ENCODE measurements around the gene DCLK1. TPM values are rescaled to one million over a fixed set of nuclear protein-coding genes. Genes with fewer than 3 reads are reported as not detected.

DCLK1 gene
- total RNA-seq, 1 experiment from 2014 or later, result 2.2 TPM

DNA sequence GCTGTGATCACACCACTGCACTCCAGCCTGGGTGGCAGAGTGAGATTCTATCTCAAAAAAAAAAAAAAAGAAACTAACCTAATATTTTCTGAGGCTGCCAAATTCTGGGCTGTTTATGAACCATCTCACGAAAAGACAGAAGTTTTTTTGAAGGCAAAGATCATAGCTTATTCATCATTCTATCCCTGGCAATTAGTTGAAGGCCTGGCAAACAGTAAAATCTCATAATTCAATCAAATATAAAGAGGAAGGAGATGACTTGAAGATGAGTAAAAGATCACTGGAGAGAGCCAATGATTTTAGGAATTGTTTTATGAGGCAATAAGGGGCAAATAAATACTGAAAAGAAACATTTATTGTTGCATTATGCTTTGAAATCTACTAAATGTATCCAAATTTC, 216.5 kb downstream of the DCLK1 start:
- Histone ChIP-seq H3K27me3 (replicated peaks) (no peaks in the 10 kb centered on the region), H3K4me3 (no peak overlapping the region), H3K4me1 (replicated peaks) (peaks cover 22% of the 10 kb centered on the region), H3K36me3 (no peaks in the 10 kb centered on the region), H3K9me3 (replicated peaks) (no peaks in the 10 kb centered on the region), H3K27ac (no peak overlapping the region)
- no peak for DNase-seq (ENCODE audit: low read depth in 1 of 2, low spot score in 2 of 2)

DNA sequence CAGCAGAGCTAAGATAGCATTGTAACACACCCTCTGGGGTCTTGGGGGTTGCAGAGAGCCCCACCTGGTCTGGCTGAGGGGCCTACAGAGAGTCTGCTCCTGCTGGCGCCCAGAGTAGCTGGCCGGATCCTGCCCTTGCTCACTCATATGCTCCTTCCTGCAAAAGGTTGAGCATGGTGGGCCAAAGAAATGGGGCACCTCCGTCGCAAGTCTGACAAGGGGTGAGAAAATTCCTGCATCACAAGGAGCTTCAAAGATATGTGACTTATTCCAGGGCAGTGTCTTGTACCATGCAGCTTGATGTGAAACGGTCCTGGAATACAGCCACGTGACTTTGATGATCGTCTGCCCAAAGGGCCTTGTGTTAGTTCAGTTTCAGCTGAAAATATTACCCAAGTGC, 218.3 kb downstream of the DCLK1 start:
- no peaks in the 10 kb centered on the region for H3K36me3 ChIP-seq
- H3K4me3 ChIP-seq, result no peak overlapping the region
- H3K4me1 ChIP-seq (replicated peaks), result peaks cover 15% of the 10 kb centered on the region
- no peak for DNase-seq (ENCODE audit: low read depth in 1 of 2, low spot score in 2 of 2)
- H3K27ac ChIP-seq, result no peak overlapping the region
- H3K9me3 ChIP-seq (replicated peaks), result no peaks in the 10 kb centered on the region
- H3K27me3 ChIP-seq (replicated peaks), result no peaks in the 10 kb centered on the region

DNA sequence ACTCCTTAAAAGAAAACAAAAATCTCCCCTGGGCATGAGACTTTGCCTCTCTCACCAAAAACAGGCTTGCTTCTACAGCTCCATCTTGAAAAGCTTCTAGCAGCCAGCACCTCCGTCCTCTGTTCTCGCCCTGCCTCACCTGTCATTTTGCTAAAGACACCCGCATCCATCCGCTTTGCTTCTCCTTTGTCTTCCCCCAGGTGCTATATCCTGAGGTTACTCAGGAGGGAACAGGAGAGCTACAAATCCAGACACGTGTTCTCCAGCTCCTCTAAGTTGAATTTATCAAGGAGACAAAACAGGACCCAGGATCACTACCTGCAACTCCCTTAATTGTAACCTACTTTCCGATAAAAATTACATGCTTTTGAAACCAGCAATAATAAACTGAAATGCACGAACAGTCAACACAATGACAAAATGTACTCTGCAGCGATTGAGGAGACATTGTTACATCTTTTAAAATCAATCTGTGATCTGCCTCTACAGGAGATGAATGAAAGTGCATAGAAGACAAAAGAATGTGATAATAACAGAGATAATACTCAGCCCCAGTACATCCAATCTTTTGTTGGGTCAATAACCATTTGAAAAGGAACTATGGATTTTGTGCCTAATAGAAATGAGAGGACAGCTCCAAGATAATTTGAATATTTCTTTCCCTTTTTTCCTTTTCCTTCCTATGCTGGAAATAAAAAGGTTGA, 221.2 kb downstream of the DCLK1 start:
- Histone ChIP-seq H3K4me3 (no peak overlapping the region), H3K27me3 (replicated peaks) (no peaks in the 10 kb centered on the region), H3K9me3 (replicated peaks) (no peaks in the 10 kb centered on the region), H3K36me3 (no peaks in the 10 kb centered on the region), H3K27ac (no peak overlapping the region), H3K4me1 (replicated peaks) (no peaks in the 10 kb centered on the region)
- DNase-seq (ENCODE audit: low read depth in 1 of 2, low spot score in 2 of 2), result no peak

DNA sequence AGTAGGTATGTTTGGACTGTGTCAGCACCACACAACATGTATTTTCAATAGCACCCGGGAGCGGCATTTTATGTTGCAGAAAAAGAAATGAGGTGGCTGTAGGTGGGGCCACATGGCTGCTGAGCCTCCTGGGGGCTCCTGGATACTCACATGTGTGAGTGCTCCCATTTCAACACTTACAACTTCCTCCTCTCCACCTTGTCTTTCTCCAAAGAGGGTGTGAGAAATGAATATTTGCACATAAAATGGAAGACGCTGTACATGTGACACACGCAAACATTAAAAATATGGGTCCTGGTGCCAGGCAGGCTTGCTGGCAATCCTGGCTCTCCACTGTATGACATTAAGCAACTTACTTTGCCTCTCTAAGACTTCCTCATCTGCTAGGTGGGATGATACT, 222.1 kb downstream of the DCLK1 start:
- no peak overlapping the region for H3K4me3 ChIP-seq
- DNase-seq (ENCODE audit: low read depth in 1 of 2, low spot score in 2 of 2), result no peak
- no peaks in the 10 kb centered on the region for H3K9me3 ChIP-seq (replicated peaks)
- no peak overlapping the region for H3K27ac ChIP-seq
- H3K36me3 ChIP-seq, result no peaks in the 10 kb centered on the region
- no peaks in the 10 kb centered on the region for H3K27me3 ChIP-seq (replicated peaks)
- no peaks in the 10 kb centered on the region for H3K4me1 ChIP-seq (replicated peaks)

DNA sequence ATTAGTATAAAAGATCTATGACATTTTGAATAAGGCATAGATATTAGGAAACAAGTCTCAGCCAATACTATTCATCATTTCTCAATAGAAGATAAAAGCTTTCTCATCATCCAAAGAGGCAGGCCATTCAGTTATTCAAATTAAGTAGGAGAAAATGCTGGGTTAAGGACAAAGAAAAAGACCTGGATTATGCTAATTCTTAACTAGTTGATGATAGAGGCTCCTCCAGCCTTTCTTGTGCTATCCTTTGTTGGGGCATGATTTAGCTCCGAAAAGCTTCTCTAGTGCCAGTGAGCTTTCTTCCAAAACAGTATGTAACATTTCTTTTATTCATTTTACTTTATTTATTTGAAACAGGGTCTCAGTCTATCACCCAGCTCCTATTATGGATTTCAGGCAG, 223.0 kb downstream of the DCLK1 start:
- no peak for DNase-seq (ENCODE audit: low read depth in 1 of 2, low spot score in 2 of 2)

DNA sequence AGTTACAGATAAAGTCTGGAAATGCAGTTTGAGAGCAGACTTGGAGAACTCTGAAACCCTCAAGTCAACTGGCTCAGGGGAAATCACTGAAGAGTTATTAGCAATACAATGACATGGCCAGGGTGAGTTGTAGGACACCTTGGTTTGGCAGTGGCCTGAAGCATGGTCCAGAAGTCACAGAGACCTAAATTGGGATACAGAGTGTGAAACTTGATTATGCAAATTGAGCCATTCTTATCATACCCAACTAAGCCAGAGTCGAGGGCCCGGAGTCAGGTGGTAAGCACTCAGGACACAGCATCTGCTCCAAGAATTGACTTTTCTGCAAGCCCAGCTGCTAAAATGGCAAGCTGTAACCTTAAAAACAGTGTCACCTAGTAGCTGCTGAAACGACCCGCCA, 224.5 kb downstream of the DCLK1 start:
- DNase-seq (ENCODE audit: low read depth in 1 of 2, low spot score in 2 of 2), result no peak
- Histone ChIP-seq H3K4me3 (no peak overlapping the region), H3K27ac (no peak overlapping the region), H3K27me3 (replicated peaks) (no peaks in the 10 kb centered on the region), H3K9me3 (replicated peaks) (no peaks in the 10 kb centered on the region), H3K4me1 (replicated peaks) (no peaks in the 10 kb centered on the region), H3K36me3 (no peaks in the 10 kb centered on the region)

More for the DNA sequence above, 223.0 kb downstream of the DCLK1 start:
- Histone ChIP-seq H3K27me3 (replicated peaks) (no peaks in the 10 kb centered on the region), H3K4me1 (replicated peaks) (no peaks in the 10 kb centered on the region), H3K9me3 (replicated peaks) (no peaks in the 10 kb centered on the region), H3K27ac (no peak overlapping the region), H3K4me3 (no peak overlapping the region), H3K36me3 (no peaks in the 10 kb centered on the region)

DNA sequence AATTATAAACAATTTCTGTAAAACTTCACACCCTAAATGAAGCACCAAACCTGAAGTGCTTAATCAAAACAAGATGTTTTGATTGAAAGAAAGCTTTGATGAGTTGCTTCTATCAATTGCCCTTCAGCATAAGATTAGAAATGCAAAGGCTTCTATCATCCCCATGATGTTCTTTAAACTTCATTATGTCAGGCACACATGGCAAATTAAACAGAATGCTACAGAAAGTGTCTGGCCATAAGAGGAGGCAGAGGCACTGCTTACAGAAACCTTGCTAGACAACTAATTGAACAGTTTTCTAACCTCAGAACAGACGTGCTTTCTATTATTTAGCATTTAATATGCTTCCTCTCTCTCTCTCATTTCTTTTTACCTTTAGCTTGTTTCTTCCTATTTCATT, 228.1 kb downstream of the DCLK1 start:
- DNase-seq (ENCODE audit: low read depth in 1 of 2, low spot score in 2 of 2), result no peak
- no peaks in the 10 kb centered on the region for H3K9me3 ChIP-seq (replicated peaks)
- no peaks in the 10 kb centered on the region for H3K27me3 ChIP-seq (replicated peaks)
- H3K27ac ChIP-seq, result no peak overlapping the region
- H3K36me3 ChIP-seq, result no peaks in the 10 kb centered on the region
- no peak overlapping the region for H3K4me3 ChIP-seq
- H3K4me1 ChIP-seq (replicated peaks), result no peaks in the 10 kb centered on the region

DNA sequence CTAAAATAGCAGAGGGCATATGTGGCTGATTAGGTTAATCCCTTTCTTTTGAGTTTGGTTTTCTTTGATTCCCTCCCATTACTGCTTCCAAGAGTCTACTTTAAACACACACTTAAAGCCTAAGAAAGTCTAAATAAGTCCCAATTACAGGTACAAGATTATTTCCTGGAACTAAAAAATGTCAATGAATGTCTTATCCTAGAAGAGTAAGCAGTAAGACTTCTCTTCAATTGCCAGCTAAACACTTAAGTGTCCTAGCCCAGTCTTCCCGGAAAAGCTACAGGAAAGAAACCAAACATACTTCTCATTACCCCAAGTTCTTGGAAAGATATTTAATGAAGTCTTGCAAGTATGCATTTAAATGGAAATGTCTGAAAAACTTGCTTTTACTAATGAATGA, 233.1 kb downstream of the DCLK1 start:
- Histone ChIP-seq H3K36me3 (no peaks in the 10 kb centered on the region), H3K27ac (no peak overlapping the region), H3K4me3 (no peak overlapping the region), H3K9me3 (replicated peaks) (no peaks in the 10 kb centered on the region), H3K4me1 (replicated peaks) (no peaks in the 10 kb centered on the region), H3K27me3 (replicated peaks) (no peaks in the 10 kb centered on the region)
- no peak for DNase-seq (ENCODE audit: low read depth in 1 of 2, low spot score in 2 of 2)

DNA sequence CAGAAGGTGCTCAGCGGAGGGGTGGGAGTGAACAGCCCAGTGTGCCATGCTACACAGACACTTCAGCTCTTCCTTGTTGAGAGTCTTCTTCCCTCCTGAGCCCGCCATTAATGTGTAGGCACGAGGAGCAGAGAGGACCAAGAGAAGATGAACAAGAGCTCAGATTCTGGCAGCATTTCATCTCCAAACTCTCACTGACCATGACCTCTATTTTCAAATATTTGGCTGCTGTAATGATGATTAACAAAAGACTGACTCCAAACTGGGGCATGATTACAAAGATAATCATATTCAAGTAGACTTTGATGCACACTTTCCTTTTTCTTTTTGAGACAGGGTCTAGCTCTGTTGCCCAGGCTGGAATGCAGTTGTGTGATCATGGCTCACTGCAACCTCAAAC, 236.5 kb downstream of the DCLK1 start:
- H3K9me3 ChIP-seq (replicated peaks), result no peaks in the 10 kb centered on the region
- DNase-seq (ENCODE audit: low read depth in 1 of 2, low spot score in 2 of 2), result no peak
- no peaks in the 10 kb centered on the region for H3K36me3 ChIP-seq
- peaks cover 12% of the 10 kb centered on the region for H3K4me1 ChIP-seq (replicated peaks)
- H3K4me3 ChIP-seq, result no peak overlapping the region
- H3K27me3 ChIP-seq (replicated peaks), result no peaks in the 10 kb centered on the region
- no peak overlapping the region for H3K27ac ChIP-seq

DNA sequence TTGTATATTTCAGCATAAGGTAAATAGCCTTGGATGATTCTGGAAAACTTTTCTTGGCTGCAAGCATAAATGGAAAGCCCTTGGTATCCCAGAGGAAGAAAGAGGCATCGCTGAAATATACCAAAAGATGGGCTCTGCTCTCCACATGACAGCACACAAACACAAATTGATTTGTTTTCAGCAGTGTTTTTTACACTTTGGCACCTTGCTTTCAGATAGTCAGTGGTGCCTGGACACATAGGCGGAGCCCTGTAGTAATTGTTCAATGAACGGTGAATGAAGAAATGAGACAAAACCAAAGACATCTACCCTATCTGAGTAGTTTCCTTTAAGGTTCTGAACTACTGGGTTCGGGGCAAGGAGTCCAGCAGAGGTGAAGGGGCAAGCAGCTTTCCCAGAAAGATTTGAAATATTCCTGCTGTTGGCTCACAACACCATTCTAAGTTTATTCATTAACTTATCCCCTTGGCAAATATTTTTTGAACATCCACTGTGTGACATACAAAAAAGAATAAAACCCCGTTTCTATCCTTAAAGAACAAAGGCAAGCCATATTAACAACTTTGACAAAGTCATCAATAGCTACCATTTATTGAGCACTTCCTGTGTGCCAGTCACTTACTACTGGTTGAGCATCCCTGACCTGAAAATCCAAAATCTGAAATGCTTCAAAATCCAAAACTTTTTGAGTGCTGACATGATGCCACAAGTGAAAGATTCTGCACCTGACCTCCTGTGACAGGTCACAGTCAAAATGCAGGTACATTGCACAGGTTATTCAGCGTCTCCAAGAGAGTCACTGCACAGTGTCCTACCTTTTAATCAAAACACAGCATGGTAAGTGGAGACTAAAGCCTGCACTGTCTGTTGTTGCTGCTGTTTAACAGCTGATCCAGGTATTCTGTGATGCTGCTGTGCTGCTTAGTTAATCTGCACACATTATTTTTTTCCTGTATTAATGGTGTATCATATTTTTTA, 238.1 kb downstream of the DCLK1 start:
- H3K36me3 ChIP-seq, result no peaks in the 10 kb centered on the region
- H3K4me3 ChIP-seq, result no peak overlapping the region
- no peaks in the 10 kb centered on the region for H3K27me3 ChIP-seq (replicated peaks)
- H3K27ac ChIP-seq, result no peak overlapping the region
- DNase-seq (ENCODE audit: low read depth in 1 of 2, low spot score in 2 of 2), result no peak
- peaks cover 16% of the 10 kb centered on the region for H3K4me1 ChIP-seq (replicated peaks)
- no peaks in the 10 kb centered on the region for H3K9me3 ChIP-seq (replicated peaks)

DNA sequence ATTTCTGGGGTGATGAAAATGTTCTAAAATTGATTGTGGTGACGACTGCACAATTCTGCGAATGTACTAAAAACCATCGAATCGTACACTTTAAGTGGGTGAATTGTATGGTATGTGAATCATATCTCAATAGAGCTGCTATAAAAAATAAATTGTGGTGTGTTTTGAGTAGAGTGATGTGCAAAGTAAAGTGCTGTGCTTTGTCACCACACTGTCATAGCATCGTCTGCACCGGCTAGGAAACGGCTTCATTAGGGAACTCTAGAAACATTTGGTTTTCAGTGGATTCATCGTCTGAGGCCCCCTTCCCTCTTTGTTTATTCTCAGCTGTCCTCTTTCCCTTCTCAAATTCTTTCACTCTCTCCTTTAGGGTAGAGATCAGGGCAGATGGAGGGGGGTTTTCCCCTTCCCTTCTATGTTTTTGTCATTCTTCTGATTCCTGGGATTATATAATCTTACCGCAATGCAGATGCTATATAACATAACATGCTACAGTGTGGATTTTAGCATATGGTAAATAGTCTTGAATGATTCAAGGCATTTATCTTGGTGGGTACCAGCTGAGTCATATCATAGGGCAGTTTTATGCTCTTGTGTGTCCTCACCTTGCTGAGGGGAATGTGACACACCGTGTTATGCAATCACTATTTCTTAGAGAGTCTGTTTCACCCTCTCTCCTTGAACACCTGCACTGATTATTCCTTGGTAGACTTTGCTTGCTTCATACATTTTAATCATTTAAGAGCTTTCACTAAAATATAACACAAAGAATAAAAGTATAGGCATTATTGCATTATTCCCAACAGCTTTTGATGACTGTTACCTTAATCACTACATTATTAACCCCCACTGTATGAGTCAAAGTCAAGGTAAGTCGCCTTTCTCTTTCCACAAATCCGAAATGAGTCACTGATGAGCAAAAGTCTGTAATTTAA, 239.4 kb downstream of the DCLK1 start:
- Histone ChIP-seq H3K27ac (no peak overlapping the region), H3K4me3 (no peak overlapping the region), H3K4me1 (replicated peaks) (peaks cover 16% of the 10 kb centered on the region), H3K9me3 (replicated peaks) (no peaks in the 10 kb centered on the region), H3K27me3 (replicated peaks) (no peaks in the 10 kb centered on the region), H3K36me3 (no peaks in the 10 kb centered on the region)
- DNase-seq (ENCODE audit: low read depth in 1 of 2, low spot score in 2 of 2), result no peak

DNA sequence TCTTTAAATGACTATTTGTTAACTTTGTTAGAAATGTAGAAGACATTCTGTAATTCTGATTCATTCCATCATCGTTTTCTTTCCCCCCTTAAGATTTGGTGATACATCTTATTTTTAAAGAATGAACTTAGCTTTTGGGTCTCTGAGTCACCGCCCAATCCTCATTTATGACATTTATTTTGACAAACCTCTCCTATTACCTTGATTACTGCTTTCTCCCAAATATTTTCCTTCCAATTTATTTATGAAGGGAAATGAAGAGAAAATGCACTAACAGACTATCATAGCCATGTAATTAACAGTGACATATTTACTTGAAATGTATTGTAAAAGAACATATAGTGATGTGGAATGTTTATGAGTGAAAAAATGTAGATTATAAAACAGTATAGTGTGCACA, 241.6 kb downstream of the DCLK1 start:
- Histone ChIP-seq H3K4me1 (replicated peaks) (peaks cover 19% of the 10 kb centered on the region), H3K27me3 (replicated peaks) (no peaks in the 10 kb centered on the region), H3K27ac (no peak overlapping the region), H3K9me3 (replicated peaks) (no peaks in the 10 kb centered on the region), H3K4me3 (no peak overlapping the region), H3K36me3 (no peaks in the 10 kb centered on the region)
- no peak for DNase-seq (ENCODE audit: low read depth in 1 of 2, low spot score in 2 of 2)

DNA sequence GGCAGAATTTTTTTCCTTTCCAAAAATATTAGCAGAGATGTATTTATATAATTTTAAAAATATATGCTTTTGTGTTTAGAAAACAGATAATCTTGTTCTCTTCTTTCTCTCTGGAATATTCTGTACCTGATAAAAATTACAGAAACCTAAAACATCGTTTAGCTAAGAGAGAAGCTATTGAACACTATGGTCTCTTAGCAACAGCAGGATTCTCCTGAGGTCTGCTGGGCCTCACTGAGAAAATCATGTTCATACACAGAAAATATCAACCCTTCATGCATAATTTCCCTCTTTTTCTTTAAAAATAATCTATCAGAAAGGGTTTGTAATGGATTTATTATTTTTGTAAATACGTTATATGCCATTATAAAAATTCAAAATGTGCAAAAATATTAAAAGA, 242.2 kb downstream of the DCLK1 start:
- Histone ChIP-seq H3K4me3 (no peak overlapping the region), H3K27ac (no peak overlapping the region), H3K4me1 (replicated peaks) (peaks cover 19% of the 10 kb centered on the region), H3K27me3 (replicated peaks) (no peaks in the 10 kb centered on the region), H3K36me3 (no peaks in the 10 kb centered on the region), H3K9me3 (replicated peaks) (no peaks in the 10 kb centered on the region)
- no peak for DNase-seq (ENCODE audit: low read depth in 1 of 2, low spot score in 2 of 2)
